ENCODE results near the gene COL3A1. TPM values are rescaled to one million over a fixed set of nuclear protein-coding genes. Genes with fewer than 3 reads are reported as not detected.

The COL3A1 gene
- total and polyA plus RNA-seq, 2 of the 8 experiments (the other 6 are each of a cell fraction or from before 2014, with no cell fraction given), result 0.07 to 0.11 TPM

DNA sequence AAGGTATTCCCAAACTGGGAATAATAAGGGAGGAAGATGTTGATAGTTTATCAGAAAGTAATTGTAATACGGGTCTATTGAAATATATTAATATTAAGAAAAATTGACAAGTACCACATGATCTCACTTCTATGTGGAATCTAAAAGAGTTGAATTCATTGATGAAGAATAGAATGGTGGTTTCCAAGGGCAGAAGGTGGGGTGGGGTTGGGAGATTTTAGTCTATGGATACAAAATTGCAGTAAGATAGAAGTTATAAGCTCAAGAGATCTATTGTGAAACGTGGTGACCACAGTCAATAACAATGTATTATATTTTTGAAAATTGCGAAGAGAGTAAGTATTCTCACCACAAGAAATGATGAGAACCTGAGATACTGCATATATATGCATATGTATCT, 38.9 kb downstream of the COL3A1 start (continued):
- TF ChIP-seq, protein P1, sequence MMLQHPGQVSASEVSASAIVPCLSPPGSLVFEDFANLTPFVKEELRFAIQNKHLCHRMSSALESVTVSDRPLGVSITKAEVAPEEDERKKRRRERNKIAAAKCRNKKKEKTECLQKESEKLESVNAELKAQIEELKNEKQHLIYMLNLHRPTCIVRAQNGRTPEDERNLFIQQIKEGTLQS (IDR thresholded peaks at IDR 0.05; ENCODE audit: insufficient read depth, low read depth, low read length), result no peak
- TF ChIP-seq RBBP5 (IDR thresholded peaks at IDR 0.05; ENCODE audit: borderline replicate concordance, low read depth, low read length) (no peak), RAD21 (IDR thresholded peaks at IDR 0.05 in 1 of 2, conservative IDR thresholded peaks at IDR 0.05 in 1 of 2; ENCODE audit: low read depth in 2 of 2, low read length in 2 of 2) (no peak)

All from H1 (cell line).